Central memory CD8-positive, alpha-beta T cell (primary cell): ENCODE results near the gene SCTR.

Experiments
- ATAC-seq: fragments of 150-1000 bp; cut with Tn5 transposase; replicated peaks from 2 replicates; pipeline ENCODE4 v1.10.0; 2022; ENCODE audit warnings: mild to moderate bottlenecking, moderate FRiP score, moderate number of reproducible peaks; ENCODE audit not compliant: poor library complexity, severe bottlenecking; ENCODE audit errors: extremely low read depth
- DNase-seq, 2 donors: peaks; one replicate each; pipeline ENCODE4 v3.0.0; 2021; ENCODE audit warnings: low spot score in 2 of 2
- H3K27ac Mint-ChIP-seq: one replicate; pipeline ENCODE4 v1.8.0; 2022; ENCODE audit warnings: low read depth, mild to moderate bottlenecking, moderate library complexity, mixed read lengths
- H3K27me3 Mint-ChIP-seq: one replicate; pipeline ENCODE4 v1.8.0; 2022; ENCODE audit warnings: mixed read lengths
- H3K36me3 Mint-ChIP-seq: one replicate; pipeline ENCODE4 v1.8.0; 2022; ENCODE audit warnings: mild to moderate bottlenecking, moderate library complexity, mixed read lengths; ENCODE audit not compliant: insufficient read depth
- H3K4me1 Mint-ChIP-seq: one replicate; pipeline ENCODE4 v1.8.0; 2022; ENCODE audit warnings: mixed read lengths
- H3K4me3 Mint-ChIP-seq: one replicate; pipeline ENCODE4 v1.8.0; 2022; ENCODE audit warnings: mild to moderate bottlenecking, moderate library complexity, mixed read lengths
- H3K9me3 Mint-ChIP-seq: one replicate; pipeline ENCODE4 v1.8.0; 2022; ENCODE audit warnings: mixed read lengths

SCTR gene

GRCh38 chr2:119491776-119492525 lies 32.3 kb downstream of the SCTR start:
- Mint-ChIP-seq H3K27ac (no peak overlapping the region), H3K4me3 (no peak overlapping the region), H3K27me3 (peaks cover 25% of the 10 kb centered on the region), H3K36me3 (no peaks in the 10 kb centered on the region), H3K9me3 (no peaks in the 10 kb centered on the region), H3K4me1 (no peaks in the 10 kb centered on the region)
- DNase-seq (no peak), ATAC-seq (no peak)

- Mint-ChIP-seq H3K4me3 (no peak overlapping the region), H3K27ac (no peak overlapping the region)
- no peak for ATAC-seq
Observed at GRCh38 chr2:119490653-119491195, 33.6 kb downstream of the SCTR start.

GRCh38 chr2:119490106-119490505 lies 34.2 kb downstream of the SCTR start:
- Mint-ChIP-seq H3K36me3 (no peaks in the 10 kb centered on the region), H3K27me3 (peaks cover 25% of the 10 kb centered on the region), H3K4me1 (no peaks in the 10 kb centered on the region), H3K4me3 (no peak overlapping the region), H3K27ac (no peak overlapping the region), H3K9me3 (no peaks in the 10 kb centered on the region)
- no peak for ATAC-seq
- DNase-seq = no peak

More at GRCh38 chr2:119490653-119491195, 33.6 kb downstream of the SCTR start:
- Mint-ChIP-seq H3K9me3 (no peaks in the 10 kb centered on the region), H3K36me3 (no peaks in the 10 kb centered on the region), H3K27me3 (peaks cover 25% of the 10 kb centered on the region), H3K4me1 (no peaks in the 10 kb centered on the region)
- DNase-seq = no peak

- Mint-ChIP-seq H3K27me3 (peaks cover 25% of the 10 kb centered on the region), H3K4me1 (no peaks in the 10 kb centered on the region), H3K9me3 (no peaks in the 10 kb centered on the region), H3K27ac (no peak overlapping the region), H3K36me3 (no peaks in the 10 kb centered on the region), H3K4me3 (no peak overlapping the region)
- DNase-seq (no peak), ATAC-seq (no peak)
Observed at GRCh38 chr2:119489232-119489952, 34.9 kb downstream of the SCTR start.

GRCh38 chr2:119488245-119489214 lies 35.8 kb downstream of the SCTR start:
- Mint-ChIP-seq H3K27me3 (peaks cover 32% of the 10 kb centered on the region), H3K27ac (no peak overlapping the region), H3K4me1 (no peaks in the 10 kb centered on the region), H3K9me3 (no peaks in the 10 kb centered on the region), H3K4me3 (no peak overlapping the region), H3K36me3 (no peaks in the 10 kb centered on the region)
- no peak for ATAC-seq
- no peak for DNase-seq

- H3K4me3 Mint-ChIP-seq = no peak overlapping the region
- H3K36me3 Mint-ChIP-seq = no peaks in the 10 kb centered on the region
- no peak for ATAC-seq
- no peak for DNase-seq
- no peaks in the 10 kb centered on the region for H3K4me1 Mint-ChIP-seq
- H3K27me3 Mint-ChIP-seq = peaks cover 37% of the 10 kb centered on the region
- H3K27ac Mint-ChIP-seq = no peak overlapping the region
- no peaks in the 10 kb centered on the region for H3K9me3 Mint-ChIP-seq
Observed at GRCh38 chr2:119487434-119488244, 36.6 kb downstream of the SCTR start.

GRCh38 chr2:119486886-119487285 lies 37.4 kb downstream of the SCTR start:
- no peak overlapping the region for H3K4me3 Mint-ChIP-seq
- DNase-seq = no peak
- no peak for ATAC-seq
- H3K4me1 Mint-ChIP-seq = no peaks in the 10 kb centered on the region
- H3K9me3 Mint-ChIP-seq = no peaks in the 10 kb centered on the region
- H3K27me3 Mint-ChIP-seq = peaks cover 37% of the 10 kb centered on the region
- H3K36me3 Mint-ChIP-seq = no peaks in the 10 kb centered on the region
- no peak overlapping the region for H3K27ac Mint-ChIP-seq

GRCh38 chr2:119486196-119486827 lies 38.0 kb downstream of the SCTR start:
- no peaks in the 10 kb centered on the region for H3K9me3 Mint-ChIP-seq
- no peak overlapping the region for H3K27ac Mint-ChIP-seq
- H3K27me3 Mint-ChIP-seq = peaks cover 40% of the 10 kb centered on the region
- no peaks in the 10 kb centered on the region for H3K36me3 Mint-ChIP-seq
- no peaks in the 10 kb centered on the region for H3K4me1 Mint-ChIP-seq
- H3K4me3 Mint-ChIP-seq = no peak overlapping the region
- DNase-seq (no peak), ATAC-seq (no peak)

GRCh38 chr2:119485336-119486110 lies 38.8 kb downstream of the SCTR start:
- H3K27ac Mint-ChIP-seq = no peak overlapping the region
- no peaks in the 10 kb centered on the region for H3K4me1 Mint-ChIP-seq
- no peak for DNase-seq
- H3K4me3 Mint-ChIP-seq = no peak overlapping the region
- H3K36me3 Mint-ChIP-seq = peaks cover 2% of the 10 kb centered on the region
- no peaks in the 10 kb centered on the region for H3K9me3 Mint-ChIP-seq
- ATAC-seq = no peak
- peaks cover 48% of the 10 kb centered on the region for H3K27me3 Mint-ChIP-seq

GRCh38 chr2:119484834-119485233 lies 39.4 kb downstream of the SCTR start:
- ATAC-seq (no peak), DNase-seq (no peak)
- Mint-ChIP-seq H3K36me3 (peaks cover 2% of the 10 kb centered on the region), H3K27ac (no peak overlapping the region), H3K4me1 (no peaks in the 10 kb centered on the region), H3K9me3 (no peaks in the 10 kb centered on the region), H3K4me3 (no peak overlapping the region), H3K27me3 (peaks cover 54% of the 10 kb centered on the region)
